Measurements from ENCODE around the gene CLCN2.

The CLCN2 gene

DNA sequence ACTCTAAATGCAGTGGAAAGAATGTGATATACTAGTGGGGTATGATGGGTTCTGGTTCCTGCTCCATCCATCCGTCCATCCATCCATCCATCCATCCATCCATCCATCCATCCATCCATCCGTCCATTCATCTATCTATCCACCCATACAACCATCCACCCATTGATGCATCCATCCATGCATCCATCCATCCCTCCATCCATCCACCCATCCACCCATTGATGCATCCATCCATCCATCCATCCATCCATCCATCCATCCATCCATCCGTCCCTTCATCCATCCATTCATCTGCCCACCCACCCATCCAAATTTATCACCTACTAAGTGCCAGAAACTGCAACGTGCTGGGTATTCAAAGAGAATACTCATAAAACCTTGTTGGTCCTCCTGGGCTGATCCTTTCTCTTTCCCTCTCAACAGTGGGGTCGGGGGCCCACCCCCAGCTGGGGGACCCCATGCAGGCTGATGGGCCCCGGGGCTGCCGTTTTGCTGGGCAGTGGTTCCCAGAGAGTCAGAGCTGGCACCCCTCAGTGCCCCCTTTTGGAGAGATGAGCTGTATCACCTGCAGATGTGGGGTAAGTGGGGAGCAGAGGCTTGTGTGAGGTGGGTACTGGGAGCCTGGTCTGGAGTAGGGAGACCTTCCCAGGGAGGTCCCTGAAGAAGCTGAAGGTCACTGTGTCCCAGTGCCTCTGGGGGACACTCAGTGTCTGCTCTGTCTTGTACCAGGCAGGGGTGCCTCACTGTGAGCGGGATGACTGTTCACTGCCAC lies 26.9 kb upstream of the CLCN2 start:
- TF ChIP-seq Cebpa-rat (IDR thresholded peaks at IDR 0.05), result no peak
- no peaks in the 10 kb centered on the region for H3K4me1 ChIP-seq

DNA sequence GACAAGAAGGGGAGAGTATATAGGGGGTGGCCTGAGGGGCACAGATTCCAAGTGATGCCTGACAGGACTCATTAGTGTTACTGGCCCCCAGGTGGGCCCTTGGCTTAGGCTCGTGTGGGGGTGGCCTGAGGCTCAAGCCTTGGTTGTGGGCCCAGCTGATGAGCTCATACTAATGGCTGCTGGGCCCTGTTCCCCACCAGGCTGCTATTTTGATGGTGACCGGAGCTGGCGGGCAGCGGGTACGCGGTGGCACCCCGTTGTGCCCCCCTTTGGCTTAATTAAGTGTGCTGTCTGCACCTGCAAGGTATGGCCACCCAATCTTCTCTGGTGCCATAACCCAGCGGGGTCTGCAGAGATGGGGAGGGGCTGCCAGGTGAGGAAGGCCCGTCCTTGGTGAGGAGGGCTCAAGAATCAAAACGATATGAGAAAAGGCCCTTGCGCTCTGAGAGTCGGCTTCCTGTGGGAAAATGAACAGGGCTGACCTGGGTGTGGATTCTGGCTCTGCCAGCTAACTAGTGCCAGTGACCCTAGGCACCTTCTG lies 25.8 kb upstream of the CLCN2 start:
- TF ChIP-seq Cebpa-rat (IDR thresholded peaks at IDR 0.05), result no peak
- Histone ChIP-seq H3K9me3 (no peaks in the 10 kb centered on the region), H3K36me3 (no peaks in the 10 kb centered on the region)

More for the DNA sequence above, 26.9 kb upstream of the CLCN2 start:
- Histone ChIP-seq H3K36me3 (no peaks in the 10 kb centered on the region), H3K9ac (no peak overlapping the region), H3K27ac (no peak overlapping the region), H3K4me3 (no peak overlapping the region), H3K9me3 (no peaks in the 10 kb centered on the region), H4K20me1 (no peaks in the 10 kb centered on the region), H3K4me2 (no peak overlapping the region), H3K27me3 (peaks cover 2% of the 10 kb centered on the region)

DNA sequence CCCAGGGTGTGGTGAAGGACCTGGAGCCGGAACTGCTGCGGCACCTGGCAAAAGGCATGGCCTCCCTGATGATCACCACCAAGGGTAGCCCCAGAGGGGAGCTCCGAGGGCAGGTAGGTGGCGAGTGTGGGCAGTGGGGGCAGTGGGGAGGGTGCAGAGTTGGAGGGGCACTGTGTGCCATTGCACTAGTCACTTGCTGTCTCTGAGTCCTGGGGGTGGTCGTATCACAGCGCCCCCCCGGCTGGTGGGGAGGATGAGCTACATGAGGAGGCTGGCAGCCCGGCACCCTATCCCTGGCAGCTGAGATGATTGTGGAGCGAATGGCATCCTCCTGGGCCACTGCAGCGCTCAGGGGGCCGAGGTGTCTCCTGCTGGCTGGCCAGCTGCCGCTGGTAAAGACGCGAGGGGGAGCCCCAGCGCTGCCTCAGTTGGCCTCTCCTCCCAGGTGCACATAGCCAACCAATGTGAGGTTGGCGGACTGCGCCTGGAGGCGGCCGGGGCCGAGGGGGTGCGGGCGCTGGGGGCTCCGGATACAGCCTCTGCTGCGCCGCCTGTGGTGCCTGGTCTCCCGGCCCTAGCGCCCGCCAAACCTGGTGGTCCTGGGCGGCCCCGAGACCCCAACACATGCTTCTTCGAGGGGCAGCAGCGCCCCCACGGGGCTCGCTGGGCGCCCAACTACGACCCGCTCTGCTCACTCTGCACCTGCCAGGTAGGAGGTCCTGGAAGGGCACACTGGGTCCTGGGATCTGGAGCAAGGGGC lies 24.8 kb upstream of the CLCN2 start:
- TF ChIP-seq Cebpa-rat (IDR thresholded peaks at IDR 0.05), result no peak
- H3K27me3 ChIP-seq, result peaks cover 24% of the 10 kb centered on the region
- H3K9me3 ChIP-seq, result no peaks in the 10 kb centered on the region
- H3K4me3 ChIP-seq, result no peak overlapping the region
- H3K27ac ChIP-seq, result no peak overlapping the region
- H3K9ac ChIP-seq, result no peak overlapping the region
- H3K36me3 ChIP-seq, result no peaks in the 10 kb centered on the region
- no peak overlapping the region for H3K4me2 ChIP-seq
- peaks cover 17% of the 10 kb centered on the region for H4K20me1 ChIP-seq
- H3K4me1 ChIP-seq, result peaks cover 3% of the 10 kb centered on the region; the same call in 1 of the 2 replicates

More for the DNA sequence above, 25.8 kb upstream of the CLCN2 start:
- no peak overlapping the region for H3K4me2 ChIP-seq
- H3K27me3 ChIP-seq, result peaks cover 13% of the 10 kb centered on the region
- H3K9ac ChIP-seq, result no peak overlapping the region
- H3K27ac ChIP-seq, result no peak overlapping the region
- H3K4me1 ChIP-seq, result no peaks in the 10 kb centered on the region
- H3K4me3 ChIP-seq, result no peak overlapping the region
- H4K20me1 ChIP-seq, result peaks cover 6% of the 10 kb centered on the region; the same call in 1 of the 2 replicates

DNA sequence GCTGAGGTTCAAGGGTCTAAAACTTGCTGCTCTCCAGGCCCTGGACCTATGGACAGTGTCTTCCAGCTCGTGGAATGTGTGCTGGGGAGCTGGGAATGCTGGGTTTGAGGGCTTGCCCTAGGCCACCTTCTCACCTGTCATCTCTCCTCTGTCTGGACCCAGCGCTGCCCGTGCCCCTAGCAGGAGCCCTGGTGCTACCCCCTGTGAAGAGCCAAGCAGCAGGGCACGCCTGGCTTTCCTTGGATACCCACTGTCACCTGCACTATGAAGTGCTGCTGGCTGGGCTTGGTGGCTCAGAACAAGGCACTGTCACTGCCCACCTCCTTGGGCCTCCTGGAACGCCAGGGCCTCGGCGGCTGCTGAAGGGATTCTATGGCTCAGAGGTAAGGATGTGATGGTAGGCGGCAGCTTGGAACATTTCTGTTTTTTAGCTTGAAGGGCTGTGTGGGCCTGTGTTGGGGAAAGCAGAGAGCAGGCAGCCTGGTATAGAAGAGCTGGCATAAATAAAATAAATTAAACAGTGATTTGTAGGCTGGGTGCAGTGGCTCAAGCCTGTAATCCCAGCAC lies 23.5 kb upstream of the CLCN2 start:
- H4K20me1 ChIP-seq, result peaks cover 26% of the 10 kb centered on the region
- H3K4me2 ChIP-seq, result no peak overlapping the region
- TF ChIP-seq Cebpa-rat (IDR thresholded peaks at IDR 0.05), result no peak
- H3K4me1 ChIP-seq, result peaks cover 12% of the 10 kb centered on the region; the same call in 1 of the 2 replicates
- H3K27me3 ChIP-seq, result peaks cover 36% of the 10 kb centered on the region
- no peaks in the 10 kb centered on the region for H3K9me3 ChIP-seq
- H3K27ac ChIP-seq, result no peak overlapping the region
- no peaks in the 10 kb centered on the region for H3K36me3 ChIP-seq
- H3K4me3 ChIP-seq, result no peak overlapping the region
- H3K9ac ChIP-seq, result no peak overlapping the region

DNA sequence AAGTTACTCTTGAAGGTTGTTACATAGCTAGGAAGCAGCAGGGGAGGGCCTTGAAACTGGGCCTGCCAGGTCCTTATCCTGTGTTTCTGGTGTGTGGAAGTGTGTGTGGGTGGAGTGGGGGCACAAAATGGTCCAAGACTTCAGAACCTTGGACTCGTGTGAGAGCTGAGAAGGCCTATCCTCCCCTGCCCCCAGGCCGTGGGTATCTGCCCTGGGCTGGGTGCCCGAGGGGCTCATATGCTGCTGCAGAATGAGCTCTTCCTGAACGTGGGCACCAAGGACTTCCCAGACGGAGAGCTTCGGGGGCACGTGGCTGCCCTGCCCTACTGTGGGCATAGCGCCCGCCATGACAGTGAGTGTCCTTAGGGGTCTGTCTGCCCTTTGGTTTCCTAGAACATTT lies 22.9 kb upstream of the CLCN2 start:
- no peak for TF ChIP-seq Cebpa-rat (IDR thresholded peaks at IDR 0.05)
- Histone ChIP-seq H3K27ac (no peak overlapping the region), H4K20me1 (peaks cover 26% of the 10 kb centered on the region)

DNA sequence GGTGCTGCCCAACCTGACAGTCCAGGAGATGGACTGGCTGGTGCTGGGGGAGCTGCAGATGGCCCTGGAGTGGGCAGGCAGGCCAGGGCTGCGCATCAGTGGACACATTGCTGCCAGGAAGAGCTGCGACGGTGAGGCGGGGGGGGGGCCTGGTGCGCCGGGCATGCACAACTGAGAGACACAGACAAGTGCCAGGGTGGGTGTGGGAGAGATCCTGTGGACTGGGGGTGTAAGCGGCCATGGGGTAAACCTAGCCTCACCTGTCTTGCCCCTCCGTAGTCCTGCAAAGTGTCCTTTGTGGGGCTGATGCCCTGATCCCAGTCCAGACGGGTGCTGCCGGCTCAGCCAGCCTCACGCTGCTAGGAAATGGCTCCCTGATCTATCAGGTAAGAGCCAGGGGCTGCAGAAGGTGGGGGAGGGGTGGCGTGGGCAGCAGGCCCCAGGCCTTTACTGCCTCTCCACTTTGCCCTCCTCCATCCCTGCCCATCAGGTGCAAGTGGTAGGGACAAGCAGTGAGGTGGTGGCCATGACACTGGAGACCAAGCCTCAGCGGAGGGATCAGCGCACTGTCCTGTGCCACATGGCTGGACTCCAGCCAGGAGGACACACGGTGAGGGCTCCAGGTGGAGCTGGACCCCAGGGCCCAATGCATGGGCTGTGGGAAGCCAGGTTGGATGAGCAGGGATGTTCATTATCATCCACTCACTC lies 21.8 kb upstream of the CLCN2 start:
- Histone ChIP-seq H3K4me1 (peaks cover 13% of the 10 kb centered on the region; the same call in 1 of the 2 replicates), H3K36me3 (no peaks in the 10 kb centered on the region), H3K4me2 (no peak overlapping the region), H4K20me1 (peaks cover 38% of the 10 kb centered on the region), H3K4me3 (no peak overlapping the region), H3K9me3 (no peaks in the 10 kb centered on the region), H3K27me3 (peaks cover 54% of the 10 kb centered on the region), H3K27ac (no peak overlapping the region), H3K9ac (no peak overlapping the region)
- no peak for TF ChIP-seq Cebpa-rat (IDR thresholded peaks at IDR 0.05)

More for the DNA sequence above, 22.9 kb upstream of the CLCN2 start:
- Histone ChIP-seq H3K9me3 (no peaks in the 10 kb centered on the region), H3K9ac (no peak overlapping the region), H3K27me3 (peaks cover 42% of the 10 kb centered on the region), H3K4me2 (no peak overlapping the region), H3K4me1 (peaks cover 12% of the 10 kb centered on the region; the same call in 1 of the 2 replicates), H3K36me3 (no peaks in the 10 kb centered on the region), H3K4me3 (no peak overlapping the region)

DNA sequence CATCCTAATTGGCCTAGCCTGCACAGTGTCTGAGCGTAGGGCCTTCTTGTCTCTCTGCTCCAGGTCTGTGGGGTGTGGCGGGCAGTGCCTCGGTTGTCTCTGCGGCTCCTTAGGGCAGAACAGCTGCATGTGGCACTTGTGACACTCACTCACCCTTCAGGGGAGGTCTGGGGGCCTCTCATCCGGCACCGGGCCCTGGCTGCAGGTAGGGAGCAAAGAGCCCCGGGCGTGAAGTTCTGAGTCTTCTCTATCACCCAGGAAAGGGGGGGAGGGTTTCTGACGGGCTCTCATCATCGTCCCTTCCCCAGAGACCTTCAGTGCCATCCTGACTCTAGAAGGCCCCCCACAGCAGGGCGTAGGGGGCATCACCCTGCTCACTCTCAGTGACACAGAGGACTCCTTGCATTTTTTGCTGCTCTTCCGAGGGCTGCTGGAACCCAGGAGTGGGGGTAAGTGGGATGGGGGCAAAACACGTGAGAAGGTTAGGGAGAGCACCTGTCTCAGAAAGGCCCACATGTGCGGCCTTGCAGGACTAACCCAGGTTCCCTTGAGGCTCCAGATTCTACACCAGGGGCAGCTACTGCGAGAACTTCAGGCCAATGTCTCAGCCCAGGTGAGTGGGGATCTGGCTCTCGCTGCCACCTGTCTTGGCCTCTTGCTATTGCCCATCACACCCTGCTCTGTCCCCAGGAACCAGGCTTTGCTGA lies 21.1 kb upstream of the CLCN2 start:
- Histone ChIP-seq H3K4me3 (no peak overlapping the region), H3K27ac (no peak overlapping the region), H3K4me2 (no peak overlapping the region), H3K4me1 (peaks cover 20% of the 10 kb centered on the region; the same call in 1 of the 2 replicates), H4K20me1 (peaks cover 42% of the 10 kb centered on the region), H3K27me3 (peaks cover 61% of the 10 kb centered on the region), H3K9ac (no peak overlapping the region), H3K36me3 (no peaks in the 10 kb centered on the region), H3K9me3 (no peaks in the 10 kb centered on the region)
- TF ChIP-seq Cebpa-rat (IDR thresholded peaks at IDR 0.05), result no peak

DNA sequence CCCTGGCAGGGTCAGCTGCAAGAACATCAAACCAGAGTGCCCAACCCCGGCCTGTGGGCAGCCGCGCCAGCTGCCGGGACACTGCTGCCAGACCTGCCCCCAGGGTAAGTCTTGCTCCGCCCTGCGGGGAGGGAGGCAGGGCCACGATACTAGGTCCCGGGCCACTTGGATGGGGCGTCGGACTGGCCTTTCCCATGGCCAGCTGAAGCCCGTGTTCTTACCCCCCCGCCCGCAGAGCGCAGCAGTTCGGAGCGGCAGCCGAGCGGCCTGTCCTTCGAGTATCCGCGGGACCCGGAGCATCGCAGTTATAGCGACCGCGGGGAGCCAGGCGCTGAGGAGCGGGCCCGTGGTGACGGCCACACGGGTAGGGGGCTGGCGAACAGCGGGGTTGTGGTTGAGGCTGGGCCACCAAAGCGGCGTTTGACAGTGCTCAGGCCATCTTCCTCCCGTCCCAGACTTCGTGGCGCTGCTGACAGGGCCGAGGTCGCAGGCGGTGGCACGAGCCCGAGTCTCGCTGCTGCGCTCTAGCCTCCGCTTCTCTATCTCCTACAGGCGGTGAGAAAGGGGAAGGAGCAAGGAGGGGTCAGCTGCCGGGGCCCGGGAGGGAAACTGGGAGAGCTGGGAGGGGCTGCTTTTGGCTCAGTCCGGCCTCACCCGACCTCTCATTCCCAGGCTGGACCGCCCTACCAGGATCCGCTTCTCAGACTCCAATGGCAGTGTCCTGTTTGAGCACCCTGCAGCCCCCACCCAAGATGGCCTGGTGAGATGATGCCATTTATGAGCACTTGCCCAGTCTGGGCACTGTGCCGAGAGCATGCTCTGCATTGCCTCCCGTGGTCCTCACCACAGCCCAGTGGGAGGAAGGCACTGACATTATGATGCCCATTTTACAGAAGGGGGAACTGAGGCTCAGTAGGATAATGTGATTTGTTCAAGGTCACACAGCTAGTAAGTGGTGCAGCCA lies 20.1 kb upstream of the CLCN2 start:
- H4K20me1 ChIP-seq, result peaks cover 42% of the 10 kb centered on the region
- H3K9me3 ChIP-seq, result no peaks in the 10 kb centered on the region
- no peak overlapping the region for H3K27ac ChIP-seq
- peak overlapping the region; percentile 85 for H3K4me2 ChIP-seq
- peaks cover 64% of the 10 kb centered on the region for H3K27me3 ChIP-seq
- peak overlapping the region; percentile 65; the same call in 1 of the 2 replicates for H3K4me3 ChIP-seq
- H3K4me1 ChIP-seq, result peaks cover 23% of the 10 kb centered on the region; the same call in 1 of the 2 replicates
- no peaks in the 10 kb centered on the region for H3K36me3 ChIP-seq
- H3K9ac ChIP-seq, result no peak overlapping the region
- no peak for TF ChIP-seq Cebpa-rat (IDR thresholded peaks at IDR 0.05)
